Tibial artery (tissue), 4 donors: ENCODE results near the gene TP53TG5.

ENCODE experiments used
- DNase-seq, 2 donors: peaks; one replicate each; pipeline ENCODE4 v3.0.0-alpha.2; 2019
- H3K27ac ChIP-seq, 2 donors: fragments of 200-600 bp; sonication (generic) in 1 of 2; 1 replicate in 1 of 2; 2 replicates in 1 of 2; pipeline ENCODE4 v1.5.1; 2018 to 2019; ENCODE audit warnings: mild to moderate bottlenecking in 1 of 2
- H3K27me3 ChIP-seq, 2 donors: fragments of 200-600 bp; sonication (generic) in 1 of 2; one replicate each; pipeline versions ENCODE4 v1.5.1 to v1.6.0; 2016 to 2019
- H3K36me3 ChIP-seq, 3 donors: fragments of 200-600 bp; sonication (generic) in 2 of 3; one replicate each; pipeline ENCODE4 v1.5.1; 2016 to 2019; ENCODE audit warnings: mild to moderate bottlenecking in 2 of 3
- H3K4me1 ChIP-seq, 4 donors: fragments of 200-600 bp; sonication (generic) in 2 of 4; 1 replicate in 3 of 4; 2 replicates in 1 of 4; pipeline ENCODE4 v1.5.1; 2016 to 2019
- H3K4me3 ChIP-seq, 2 donors: fragments of 200-600 bp; sonication (generic) in 1 of 2; 1 replicate in 1 of 2; 2 replicates in 1 of 2; pipeline ENCODE4 v1.5.1; 2018 to 2019; ENCODE audit warnings: mild to moderate bottlenecking in 2 of 2
- H3K9me3 ChIP-seq, 3 donors: fragments of 200-600 bp; sonication (generic) in 1 of 3; one replicate each; pipeline ENCODE4 v1.5.1; 2016 to 2019
- intact Hi-C: fragments of 100-400 bp; cut with DNase I; formaldehyde crosslinking; loops from one replicate; pipeline ENCODE4 v1.15.0; 2023; ENCODE audit warnings: low total_unique reads
- TF ChIP-seq, protein P1 (sequence below), 2 experiments: fragments of 200-600 bp in 1 of 2; fragments of 450-650 bp in 1 of 2; IDR thresholded peaks; one replicate each; pipeline ENCODE4 v1.5.1; 2017 to 2019; ENCODE audit warnings: antibody characterized with exemption in 2 of 2, mild to moderate bottlenecking in 1 of 2, moderate library complexity in 1 of 2

Gene TP53TG5

DNA sequence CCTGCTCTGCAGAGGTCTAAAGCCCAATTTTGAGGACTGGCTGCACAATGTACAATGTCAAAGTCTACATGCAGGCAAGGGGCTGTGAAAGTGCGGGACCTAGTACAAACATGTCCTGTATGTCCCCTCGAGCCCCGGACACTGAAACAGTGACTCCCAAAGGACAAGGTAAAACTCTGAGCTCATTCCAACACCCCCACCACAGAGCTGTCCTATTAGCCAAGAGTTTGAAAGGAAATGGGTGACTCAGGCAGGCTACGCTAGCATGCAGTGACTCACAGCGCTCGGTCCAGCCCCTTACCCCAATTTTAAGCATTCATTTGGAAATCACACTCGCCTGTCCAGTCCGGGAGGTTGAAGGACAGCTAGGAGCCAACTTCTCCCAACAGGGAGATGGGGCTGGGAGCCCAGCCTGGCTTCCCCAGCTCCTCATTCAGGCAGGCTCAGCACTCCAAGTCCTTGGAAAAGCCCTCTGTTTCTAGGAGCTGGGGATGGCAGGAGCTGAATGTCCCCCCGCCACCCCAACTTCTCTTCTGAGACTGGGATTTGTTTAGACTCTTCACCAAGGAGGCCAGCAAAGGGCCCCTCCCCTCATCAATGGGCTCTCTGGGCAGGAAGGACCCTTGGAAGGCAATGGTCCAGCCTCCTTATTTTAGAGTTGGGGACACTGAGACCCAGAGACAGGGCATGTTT, 33.8 kb downstream of the TP53TG5 start:
- Histone ChIP-seq H3K27me3 (no peaks in the 10 kb centered on the region), H3K36me3 (peaks cover 0 to 6% (median 0%) of the 10 kb centered on the region in 3 donors), H3K4me1 (peaks cover 0 to 90% (median 75%) of the 10 kb centered on the region in 4 donors), H3K9me3 (no peaks in the 10 kb centered on the region), H3K27ac (peak overlapping the region; percentile 86 to 98), H3K4me3 (peak overlapping the region; percentile 82 to 84)
- TF ChIP-seq, protein P1, sequence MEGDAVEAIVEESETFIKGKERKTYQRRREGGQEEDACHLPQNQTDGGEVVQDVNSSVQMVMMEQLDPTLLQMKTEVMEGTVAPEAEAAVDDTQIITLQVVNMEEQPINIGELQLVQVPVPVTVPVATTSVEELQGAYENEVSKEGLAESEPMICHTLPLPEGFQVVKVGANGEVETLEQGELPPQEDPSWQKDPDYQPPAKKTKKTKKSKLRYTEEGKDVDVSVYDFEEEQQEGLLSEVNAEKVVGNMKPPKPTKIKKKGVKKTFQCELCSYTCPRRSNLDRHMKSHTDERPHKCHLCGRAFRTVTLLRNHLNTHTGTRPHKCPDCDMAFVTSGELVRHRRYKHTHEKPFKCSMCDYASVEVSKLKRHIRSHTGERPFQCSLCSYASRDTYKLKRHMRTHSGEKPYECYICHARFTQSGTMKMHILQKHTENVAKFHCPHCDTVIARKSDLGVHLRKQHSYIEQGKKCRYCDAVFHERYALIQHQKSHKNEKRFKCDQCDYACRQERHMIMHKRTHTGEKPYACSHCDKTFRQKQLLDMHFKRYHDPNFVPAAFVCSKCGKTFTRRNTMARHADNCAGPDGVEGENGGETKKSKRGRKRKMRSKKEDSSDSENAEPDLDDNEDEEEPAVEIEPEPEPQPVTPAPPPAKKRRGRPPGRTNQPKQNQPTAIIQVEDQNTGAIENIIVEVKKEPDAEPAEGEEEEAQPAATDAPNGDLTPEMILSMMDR (IDR thresholded peaks at IDR 0.05) = no peak
- intact Hi-C loops = loop anchor here (10.0 kb wide), 1 partner anchor 1160 kb away; the partner anchor contains the start of gene JPH2
- DNase-seq = peak; percentile 78 to 91

GRCh38 chr20:45343532-45344167, 34.5 kb downstream of the TP53TG5 start:
- Histone ChIP-seq H3K27ac (peak overlapping the region; percentile 86 to 98), H3K36me3 (peaks cover 0 to 6% (median 0%) of the 10 kb centered on the region in 3 donors), H3K27me3 (no peaks in the 10 kb centered on the region), H3K4me3 (peak overlapping the region; percentile 19 to 84), H3K9me3 (no peaks in the 10 kb centered on the region), H3K4me1 (peaks cover 0 to 90% (median 80%) of the 10 kb centered on the region in 4 donors)
- DNase-seq = peak in 1 of 2 donors; percentile 64
- TF ChIP-seq, protein P1 (IDR thresholded peaks at IDR 0.05) = no peak
- intact Hi-C loops = loop anchor here (10.0 kb wide), 1 partner anchor 1159 kb away; the partner anchor contains the start of gene JPH2

DNA sequence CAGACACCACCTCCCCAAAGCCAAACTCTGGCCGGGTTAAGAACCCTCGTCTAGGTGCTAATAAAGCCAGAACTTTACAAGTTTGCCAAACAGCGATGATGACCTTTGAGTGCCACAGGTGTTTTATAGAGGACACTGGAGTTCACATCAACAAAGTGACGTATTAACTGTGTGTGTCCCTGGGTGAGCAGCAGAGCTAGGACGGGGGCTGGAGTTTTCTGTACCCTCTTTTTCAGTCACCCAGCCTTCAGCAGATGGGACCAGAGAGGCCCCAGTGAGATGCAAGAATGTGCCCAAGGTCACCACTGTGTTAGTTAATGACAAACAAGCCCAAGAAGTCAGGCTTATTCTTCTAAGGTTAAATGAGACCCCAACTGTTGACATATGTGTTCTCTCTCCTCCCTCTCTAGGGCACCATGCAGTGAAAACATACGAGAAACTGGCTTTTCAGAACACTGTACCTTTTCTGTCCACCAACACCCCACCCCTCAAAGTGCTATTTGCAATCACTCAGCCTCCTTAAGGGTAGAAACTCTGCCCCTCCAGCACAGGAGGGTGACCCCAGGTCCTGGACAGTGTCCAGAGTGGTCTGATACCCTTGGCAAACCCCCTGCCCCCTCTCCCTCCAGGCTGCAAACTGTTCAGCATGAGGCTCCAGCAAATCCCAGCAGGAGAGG, 35.1 kb downstream of the TP53TG5 start:
- Histone ChIP-seq H3K9me3 (no peaks in the 10 kb centered on the region), H3K4me1 (peaks cover 5 to 94% (median 84%) of the 10 kb centered on the region in 4 donors), H3K36me3 (peaks cover 0 to 6% (median 0%) of the 10 kb centered on the region in 3 donors), H3K4me3 (peak overlapping the region; percentile 32 to 84), H3K27me3 (no peaks in the 10 kb centered on the region), H3K27ac (peak overlapping the region; percentile 86 to 98)
- intact Hi-C loops = loop anchor here (10.0 kb wide), 1 partner anchor 1158 kb away; the partner anchor contains the start of gene JPH2
- TF ChIP-seq, protein P1 (IDR thresholded peaks at IDR 0.05) = no peak
- peak in 1 of 2 donors; percentile 37 for DNase-seq

DNA sequence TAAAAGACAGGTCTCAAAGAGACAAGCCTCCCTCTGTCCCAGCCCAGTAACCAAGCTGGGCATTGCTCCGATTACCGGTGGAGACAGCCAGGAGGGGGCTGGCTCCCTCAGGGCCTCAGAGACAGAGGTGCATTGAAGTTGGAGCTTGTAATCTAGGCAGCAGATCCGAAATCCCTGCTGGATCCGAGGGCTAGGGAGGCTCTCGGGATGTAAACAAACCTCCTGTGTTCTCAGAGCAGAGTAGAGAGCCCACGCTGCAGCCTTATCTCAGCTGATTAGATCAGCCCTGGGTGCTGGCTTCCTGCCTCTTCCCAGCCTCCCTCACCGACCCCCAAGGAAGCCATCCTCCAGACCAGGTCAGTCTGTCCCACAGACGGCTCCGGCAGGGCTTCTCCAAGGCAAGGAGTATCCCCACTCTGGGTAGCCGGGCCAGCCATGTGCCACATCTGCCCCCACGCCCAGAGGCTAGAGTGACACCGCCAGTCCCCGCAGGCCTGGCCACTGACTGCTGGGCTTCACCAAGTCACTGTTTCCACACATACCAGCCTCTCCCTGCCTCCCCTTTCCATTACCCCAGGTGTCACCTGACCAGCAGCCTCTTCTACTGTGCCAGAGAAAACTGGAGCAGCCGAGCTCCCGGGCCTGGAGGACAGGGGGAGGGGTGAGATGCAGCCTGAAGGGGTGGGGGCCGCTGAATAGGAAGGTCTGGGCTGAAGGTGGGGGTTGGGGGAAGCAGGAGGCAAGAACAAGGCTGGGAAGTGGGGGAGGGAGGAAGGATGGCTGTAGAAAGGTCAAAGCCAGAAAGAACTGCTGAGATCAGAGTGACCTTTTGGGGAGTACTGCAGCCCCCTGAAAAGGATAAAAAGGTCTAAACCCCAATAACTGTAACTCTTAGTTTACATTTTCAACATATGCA, 35.9 kb downstream of the TP53TG5 start:
- peak overlapping the region; percentile 86 to 98 for H3K27ac ChIP-seq
- intact Hi-C loops = loop anchor here (10.0 kb wide), 1 partner anchor 1157 kb away; the partner anchor contains the start of gene JPH2
- peaks cover 5 to 100% (median 92%) of the 10 kb centered on the region in 4 donors for H3K4me1 ChIP-seq
- TF ChIP-seq, protein P1 (IDR thresholded peaks at IDR 0.05) = no peak
- H3K4me3 ChIP-seq = peak overlapping the region; percentile 32 to 84
- peaks cover 0 to 6% (median 0%) of the 10 kb centered on the region in 3 donors for H3K36me3 ChIP-seq
- DNase-seq = peak; percentile 69 to 93
- no peaks in the 10 kb centered on the region for H3K9me3 ChIP-seq
- H3K27me3 ChIP-seq = no peaks in the 10 kb centered on the region
